HEK293 (cell line): Measurements from ENCODE around the gene HIVEP2.

Experiments used
- CTCF ChIA-PET: fragments of 350-600 bp; formaldehyde crosslinking; extraction: SDS; loops from one replicate; lab custom pipeline; 2021; ENCODE audit warnings: antibody characterized with exemption; lab: Yijun Ruan, JAX
- POLR2A ChIA-PET: fragments of 300-600 bp; formaldehyde crosslinking; extraction: SDS; loops from one replicate; lab custom pipeline; 2020; ENCODE audit warnings: antibody characterized with exemption, inconsistent platforms; lab: Yijun Ruan, JAX
- H3K27ac ChIP-seq: fragments of 200-500 bp; sonication (Bioruptor generic); 2 replicates; pipeline ENCODE4 v1.5.1; 2014; ENCODE audit warnings: low read depth, low read length, control low read depth, inconsistent platforms; ENCODE audit errors: extremely low read depth
- H3K36me3 ChIP-seq, 2 experiments: fragments of 200-500 bp in 1 of 2; sonication (Bioruptor generic) in 1 of 2; 1 replicate in 1 of 2; 2 replicates in 1 of 2; pipeline ENCODE4 v1.5.1; 2014 to 2017; ENCODE audit warnings: inconsistent platforms in 2 of 2, low read length in 2 of 2; ENCODE audit not compliant: control insufficient read depth in 2 of 2, insufficient read depth in 1 of 2
- H3K4me1 ChIP-seq: fragments of 200-500 bp; sonication (Bioruptor generic); 2 replicates; pipeline ENCODE4 v1.5.1; 2014; ENCODE audit warnings: mild to moderate bottlenecking, low read length, inconsistent platforms; ENCODE audit not compliant: control insufficient read depth, insufficient read depth
- H3K4me3 ChIP-seq: 2 replicates; pipeline ENCODE4 v1.5.1; 2011; ENCODE audit warnings: low read depth, mild to moderate bottlenecking, control low read depth, low read length, moderate library complexity
- H3K9me3 ChIP-seq: fragments of 200-500 bp; sonication (Bioruptor generic); 2 replicates; pipeline ENCODE4 v1.5.1; 2014; ENCODE audit warnings: low read depth, low read length, inconsistent platforms; ENCODE audit not compliant: control insufficient read depth, insufficient read depth
- GLI2 ChIP-seq: fragments of 450-650 bp; formaldehyde crosslinking; IDR thresholded peaks from 2 replicates; pipeline ENCODE4; 2017; ENCODE audit warnings: missing biosample characterization, missing genetic modification characterization, low read depth, borderline replicate concordance
- KLF16 ChIP-seq: fragments of 450-650 bp; formaldehyde crosslinking; IDR thresholded peaks from 2 replicates; pipeline ENCODE4 v1.5.1; 2017; ENCODE audit warnings: missing biosample characterization, missing genetic modification characterization
- OVOL3 ChIP-seq: fragments of 450-650 bp; formaldehyde crosslinking; IDR thresholded peaks from 2 replicates; pipeline ENCODE4 v1.5.1; 2016; ENCODE audit warnings: missing biosample characterization, missing genetic modification characterization
- RBAK ChIP-seq: fragments of 450-650 bp; formaldehyde crosslinking; IDR thresholded peaks from 2 replicates; pipeline ENCODE4 v1.5.1; 2016; ENCODE audit warnings: missing biosample characterization, missing genetic modification characterization
- REPIN1 ChIP-seq: fragments of 450-650 bp; formaldehyde crosslinking; IDR thresholded peaks from 2 replicates; pipeline ENCODE4 v1.5.1; 2017; ENCODE audit warnings: missing biosample characterization, missing genetic modification characterization, low read depth
- SP2 ChIP-seq: fragments of 450-650 bp; formaldehyde crosslinking; IDR thresholded peaks from 2 replicates; pipeline ENCODE4 v1.5.1; 2016; ENCODE audit warnings: missing biosample characterization, missing genetic modification characterization
- ZBTB20 ChIP-seq: fragments of 450-650 bp; formaldehyde crosslinking; IDR thresholded peaks from 2 replicates; pipeline ENCODE4 v1.5.1; 2016; ENCODE audit warnings: missing biosample characterization, missing genetic modification characterization
- ZBTB48 ChIP-seq: fragments of 450-650 bp; formaldehyde crosslinking; IDR thresholded peaks from 2 replicates; pipeline ENCODE4 v1.5.1; 2016; ENCODE audit warnings: missing biosample characterization, missing genetic modification characterization
- ZEB2 ChIP-seq: fragments of 450-650 bp; formaldehyde crosslinking; IDR thresholded peaks from 2 replicates; pipeline ENCODE4 v1.5.1; 2016; ENCODE audit warnings: missing biosample characterization, missing genetic modification characterization
- ZNF10 ChIP-seq: fragments of 450-650 bp; formaldehyde crosslinking; IDR thresholded peaks from 2 replicates; pipeline ENCODE4 v1.5.1; 2017; ENCODE audit warnings: missing biosample characterization, missing genetic modification characterization
- ZNF146 ChIP-seq: fragments of 450-650 bp; formaldehyde crosslinking; IDR thresholded peaks from 2 replicates; pipeline ENCODE4 v1.5.1; 2016; ENCODE audit warnings: missing biosample characterization, missing genetic modification characterization
- ZNF157 ChIP-seq: fragments of 450-650 bp; formaldehyde crosslinking; IDR thresholded peaks from 2 replicates; pipeline ENCODE4 v1.5.1; 2016; ENCODE audit warnings: missing biosample characterization, missing genetic modification characterization
- ZNF274 ChIP-seq, 2 experiments: fragments of 200-500 bp in 1 of 2; fragments of 450-650 bp in 1 of 2; sonication (Bioruptor generic) in 1 of 2; formaldehyde crosslinking in 1 of 2; IDR thresholded peaks; 2 replicates each; pipeline versions ENCODE4 v1.5.1 to v1.6.1; 2014 to 2016; ENCODE audit warnings: borderline replicate concordance in 1 of 2, inconsistent platforms in 1 of 2, low read length in 1 of 2, missing biosample characterization in 1 of 2, missing genetic modification characterization in 1 of 2
- ZNF292 ChIP-seq: fragments of 450-650 bp; formaldehyde crosslinking; IDR thresholded peaks from 2 replicates; pipeline ENCODE4 v1.5.1; 2016; ENCODE audit warnings: low read depth, missing biosample characterization, missing genetic modification characterization, borderline replicate concordance
- ZNF391 ChIP-seq: fragments of 450-650 bp; formaldehyde crosslinking; IDR thresholded peaks from 2 replicates; pipeline ENCODE4 v1.5.1; 2016; ENCODE audit warnings: low read depth, missing biosample characterization, missing genetic modification characterization, borderline replicate concordance
- ZNF473 ChIP-seq: fragments of 450-650 bp; formaldehyde crosslinking; IDR thresholded peaks from 2 replicates; pipeline ENCODE4 v1.5.1; 2017; ENCODE audit warnings: missing biosample characterization, missing genetic modification characterization
- ZNF600 ChIP-seq: fragments of 450-650 bp; formaldehyde crosslinking; IDR thresholded peaks from 2 replicates; pipeline ENCODE4 v1.5.1; 2016; ENCODE audit warnings: missing biosample characterization, missing genetic modification characterization
- ZNF626 ChIP-seq: fragments of 450-650 bp; sonication (Bioruptor Pico); formaldehyde crosslinking; IDR thresholded peaks from 2 replicates; pipeline ENCODE4 v1.5.1; 2018; ENCODE audit warnings: missing biosample characterization, missing genetic modification characterization, inconsistent platforms
- ZNF776 ChIP-seq: fragments of 450-650 bp; formaldehyde crosslinking; IDR thresholded peaks from 2 replicates; pipeline ENCODE4 v1.5.0; 2017; ENCODE audit warnings: missing biosample characterization, missing genetic modification characterization, borderline replicate concordance
- TF ChIP-seq, protein P1 (sequence below): fragments of 450-650 bp; formaldehyde crosslinking; IDR thresholded peaks from 2 replicates; pipeline ENCODE4; 2016; ENCODE audit warnings: missing biosample characterization, missing genetic modification characterization
- TF ChIP-seq, protein P2 (sequence below): fragments of 450-650 bp; formaldehyde crosslinking; IDR thresholded peaks from 2 replicates; pipeline ENCODE4 v1.5.1; 2016; ENCODE audit warnings: missing biosample characterization, missing genetic modification characterization
- TF ChIP-seq, protein P3 (sequence below): fragments of 450-650 bp; formaldehyde crosslinking; IDR thresholded peaks from 2 replicates; pipeline ENCODE4 v1.5.1; 2016; ENCODE audit warnings: missing biosample characterization, missing genetic modification characterization

Gene HIVEP2

DNA sequence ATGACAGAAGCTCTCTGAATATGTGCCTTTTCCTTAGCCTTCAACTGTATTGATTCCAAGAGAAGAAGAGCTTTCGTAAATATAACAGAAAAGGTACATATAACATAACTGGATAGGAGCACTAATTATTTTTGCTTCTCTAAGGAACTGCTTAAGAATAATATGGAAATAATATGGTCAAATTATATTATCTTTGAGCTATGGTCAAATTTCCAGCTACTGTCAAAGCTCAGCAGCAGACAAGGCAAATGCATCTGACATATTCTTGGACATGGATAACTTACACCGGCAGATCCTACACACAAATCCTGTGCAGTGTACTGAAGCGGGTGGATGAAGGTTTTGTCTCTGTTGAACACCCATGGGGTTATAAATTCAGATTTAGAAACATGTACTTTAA is 150.6 kb downstream of the HIVEP2 start:
- H3K27ac ChIP-seq = no peak overlapping the region

DNA sequence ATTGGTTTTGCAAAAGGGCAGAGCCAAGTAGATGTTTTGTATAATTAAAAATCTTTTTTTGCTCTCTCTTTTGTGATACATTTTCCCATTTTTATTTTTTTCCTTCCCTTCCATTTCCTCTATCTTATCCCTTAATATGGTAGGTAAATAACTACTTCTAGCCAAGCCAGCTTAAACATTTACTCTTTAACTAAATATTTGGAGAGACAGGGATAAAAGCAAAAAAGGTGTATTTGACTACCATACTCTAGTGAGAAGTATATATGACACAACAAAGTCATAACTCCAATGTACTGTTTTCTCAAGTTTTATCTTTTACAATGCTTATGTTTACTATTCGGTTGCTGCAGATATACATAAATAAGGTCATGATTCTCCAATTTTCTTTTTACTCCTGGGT is 154.7 kb downstream of the HIVEP2 start:
- no peak overlapping the region for H3K4me3 ChIP-seq
- no peaks in the 10 kb centered on the region for H3K9me3 ChIP-seq
- no peaks in the 10 kb centered on the region for H3K4me1 ChIP-seq
- H3K36me3 ChIP-seq = no peaks in the 10 kb centered on the region
- POLR2A ChIA-PET = no interaction called here
- H3K27ac ChIP-seq = no peak overlapping the region
- CTCF ChIA-PET = interaction anchor here (1.2 kb wide), 2 partner anchors 25 to 96 kb away, joined by 3 to 6 read pairs; no protein-coding TSS in a partner anchor
- no peak for TF ChIP-seq RBAK (tag by site-specific recombination)
- no peak for TF ChIP-seq ZNF776 (tag by site-specific recombination)
- TF ChIP-seq, protein P1, sequence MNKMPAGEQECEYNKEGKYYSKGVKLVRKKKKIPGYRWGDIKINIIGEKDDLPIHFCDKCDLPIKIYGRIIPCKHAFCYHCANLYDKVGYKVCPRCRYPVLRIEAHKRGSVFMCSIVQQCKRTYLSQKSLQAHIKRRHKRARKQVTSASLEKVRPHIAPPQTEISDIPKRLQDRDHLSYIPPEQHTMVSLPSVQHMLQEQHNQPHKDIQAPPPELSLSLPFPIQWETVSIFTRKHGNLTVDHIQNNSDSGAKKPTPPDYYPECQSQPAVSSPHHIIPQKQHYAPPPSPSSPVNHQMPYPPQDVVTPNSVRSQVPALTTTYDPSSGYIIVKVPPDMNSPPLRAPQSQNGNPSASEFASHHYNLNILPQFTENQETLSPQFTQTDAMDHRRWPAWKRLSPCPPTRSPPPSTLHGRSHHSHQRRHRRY (tag by site-specific recombination) = no peak

More for the DNA sequence above, 150.6 kb downstream of the HIVEP2 start:
- TF ChIP-seq ZNF626 (tag by site-specific recombination) (no peak), ZNF146 (tag by site-specific recombination) (no peak), OVOL3 (tag by site-specific recombination) (no peak), ZNF473 (tag by site-specific recombination) (no peak), ZBTB20 (no peak), ZBTB48 (tag by site-specific recombination) (no peak), ZNF600 (no peak), ZNF292 (tag by site-specific recombination) (no peak), ZNF10 (no peak), GLI2 (tag by site-specific recombination) (no peak), KLF16 (tag by site-specific recombination) (no peak), ZNF391 (tag by site-specific recombination) (no peak), REPIN1 (tag by site-specific recombination) (no peak), ZEB2 (no peak), ZNF274 (IDR thresholded peaks at IDR 0.05; ENCODE audit: low read length) (no peak), ZNF274 (tag by site-specific recombination; IDR thresholded peaks at IDR 0.05; ENCODE audit: borderline replicate concordance) (no peak), ZNF157 (tag by site-specific recombination) (no peak), SP2 (tag by site-specific recombination) (no peak)
- TF ChIP-seq, protein P2, sequence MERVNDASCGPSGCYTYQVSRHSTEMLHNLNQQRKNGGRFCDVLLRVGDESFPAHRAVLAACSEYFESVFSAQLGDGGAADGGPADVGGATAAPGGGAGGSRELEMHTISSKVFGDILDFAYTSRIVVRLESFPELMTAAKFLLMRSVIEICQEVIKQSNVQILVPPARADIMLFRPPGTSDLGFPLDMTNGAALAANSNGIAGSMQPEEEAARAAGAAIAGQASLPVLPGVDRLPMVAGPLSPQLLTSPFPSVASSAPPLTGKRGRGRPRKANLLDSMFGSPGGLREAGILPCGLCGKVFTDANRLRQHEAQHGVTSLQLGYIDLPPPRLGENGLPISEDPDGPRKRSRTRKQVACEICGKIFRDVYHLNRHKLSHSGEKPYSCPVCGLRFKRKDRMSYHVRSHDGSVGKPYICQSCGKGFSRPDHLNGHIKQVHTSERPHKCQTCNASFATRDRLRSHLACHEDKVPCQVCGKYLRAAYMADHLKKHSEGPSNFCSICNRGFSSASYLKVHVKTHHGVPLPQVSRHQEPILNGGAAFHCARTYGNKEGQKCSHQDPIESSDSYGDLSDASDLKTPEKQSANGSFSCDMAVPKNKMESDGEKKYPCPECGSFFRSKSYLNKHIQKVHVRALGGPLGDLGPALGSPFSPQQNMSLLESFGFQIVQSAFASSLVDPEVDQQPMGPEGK (tag by site-specific recombination) = no peak
- TF ChIP-seq, protein P3, sequence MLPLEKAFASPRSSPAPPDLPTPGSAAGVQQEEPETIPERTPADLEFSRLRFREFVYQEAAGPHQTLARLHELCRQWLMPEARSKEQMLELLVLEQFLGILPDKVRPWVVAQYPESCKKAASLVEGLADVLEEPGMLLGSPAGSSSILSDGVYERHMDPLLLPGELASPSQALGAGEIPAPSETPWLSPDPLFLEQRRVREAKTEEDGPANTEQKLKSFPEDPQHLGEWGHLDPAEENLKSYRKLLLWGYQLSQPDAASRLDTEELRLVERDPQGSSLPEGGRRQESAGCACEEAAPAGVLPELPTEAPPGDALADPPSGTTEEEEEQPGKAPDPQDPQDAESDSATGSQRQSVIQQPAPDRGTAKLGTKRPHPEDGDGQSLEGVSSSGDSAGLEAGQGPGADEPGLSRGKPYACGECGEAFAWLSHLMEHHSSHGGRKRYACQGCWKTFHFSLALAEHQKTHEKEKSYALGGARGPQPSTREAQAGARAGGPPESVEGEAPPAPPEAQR (tag by site-specific recombination) = no peak
- Histone ChIP-seq H3K36me3 (no peaks in the 10 kb centered on the region), H3K4me1 (no peaks in the 10 kb centered on the region), H3K4me3 (no peak overlapping the region), H3K9me3 (no peaks in the 10 kb centered on the region)
- POLR2A ChIA-PET = no interaction called here
- CTCF ChIA-PET = interaction anchor here (0.5 to 0.9 kb wide), 5 partner anchors 31 to 297 kb away, joined by 3 read pairs; no protein-coding TSS in a partner anchor
